WTC11 (cell line): ENCODE measurements around the gene TSR3.

Experiments
- ATF1 ChIP-seq: sonication (generic); formaldehyde crosslinking; IDR thresholded peaks from 2 replicates; pipeline ENCODE4 v1.8.1; 2023; ENCODE audit warnings: mild to moderate bottlenecking, moderate library complexity, missing genetic modification reagents
- ZNF281 ChIP-seq: sonication (generic); formaldehyde crosslinking; IDR thresholded peaks from 2 replicates; pipeline ENCODE4 v1.8.0; 2023; ENCODE audit warnings: mild to moderate bottlenecking, missing genetic modification reagents

- TF ChIP-seq ZNF281 (CRISPR knock-in tag), result no peak
- TF ChIP-seq ATF1 (CRISPR knock-in tag), result no peak
These were observed 19.7 kb downstream of the TSR3 start for GRCh38 chr16:1331712-1332617.
